AG08396 (cell line): ENCODE data around the gene SMIM1.

Experiments used
- DNase-seq: peaks from one replicate; pipeline ENCODE4 v3.0.0; 2012; ENCODE audit warnings: low spot score, mixed read lengths

Gene SMIM1

DNA sequence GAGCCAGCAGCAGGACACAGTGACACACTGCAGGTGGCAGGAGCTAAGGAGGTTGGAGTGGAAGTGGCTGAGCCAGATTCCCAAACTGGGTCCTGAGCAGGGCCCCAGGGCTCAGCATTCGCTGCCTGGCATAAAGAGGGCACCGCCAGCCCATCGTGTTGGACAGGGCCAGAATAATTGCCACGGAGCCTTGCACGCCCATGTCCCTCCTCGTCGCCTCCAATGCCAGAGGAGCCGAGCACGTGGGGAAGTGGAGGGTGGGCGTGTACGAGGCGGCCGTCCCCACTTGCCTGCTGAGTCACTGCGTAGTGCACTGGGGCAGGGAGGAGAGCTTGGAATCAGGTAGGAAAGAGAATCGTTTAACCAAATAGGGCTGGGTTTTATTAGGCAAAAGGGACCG lies 49.9 kb downstream of the SMIM1 start:
- no peak for DNase-seq

DNA sequence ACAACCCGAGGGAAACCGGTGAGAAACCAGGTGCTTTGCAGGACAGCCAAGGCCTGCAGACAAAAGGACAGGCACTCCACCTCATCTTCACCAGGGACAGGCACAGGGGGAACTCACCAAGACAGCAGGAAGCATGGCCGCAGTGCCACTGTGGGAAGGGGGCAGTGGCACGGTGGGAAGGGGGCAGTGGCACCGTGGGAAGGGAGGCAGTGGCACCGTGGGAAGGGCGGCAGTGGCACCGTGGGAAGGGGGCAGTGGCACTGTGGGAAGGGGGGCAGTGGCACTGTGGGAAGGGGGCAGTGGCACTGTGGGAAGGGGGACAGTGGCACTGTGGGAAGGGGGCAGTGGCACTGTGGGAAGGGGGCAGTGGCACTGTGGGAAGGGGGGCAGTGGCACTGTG lies 52.1 kb downstream of the SMIM1 start:
- no peak for DNase-seq

DNA sequence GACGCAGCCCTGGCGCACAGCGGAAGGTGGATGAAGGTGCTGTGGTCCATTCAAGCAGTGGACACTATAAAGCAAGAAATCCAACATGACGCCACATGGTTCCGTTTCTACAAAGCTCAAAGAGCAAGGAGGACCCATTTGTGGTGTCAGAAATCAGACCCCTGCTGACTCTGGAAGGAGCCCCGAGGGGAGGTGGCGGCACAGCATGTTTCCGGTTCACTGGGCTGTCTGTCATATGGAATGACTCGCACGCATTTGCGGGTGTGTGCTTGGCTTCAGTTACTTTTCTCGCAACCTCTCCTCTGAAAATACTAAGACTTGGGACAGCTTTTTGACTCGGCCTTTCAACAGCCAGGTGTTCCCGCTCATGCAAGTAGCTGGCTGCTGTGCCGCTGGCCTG lies 52.8 kb downstream of the SMIM1 start:
- no peak for DNase-seq
